GM18873 (cell line): ENCODE measurements around the gene OR52I2.

Experiments
- ATAC-seq: cut with Tn5 transposase; IDR thresholded peaks from one replicate; pipeline ENCODE4 v1.9.1; 2021; ENCODE audit warnings: mild to moderate bottlenecking, moderate library complexity, moderate number of reproducible peaks; ENCODE audit not compliant: unreplicated experiment, low FRiP score

The OR52I2 gene

GRCh38 chr11:4581443-4581842, at the start of gene OR52I2:
TSS of gene OR52I2 (plus strand) at chr11:4581743.
- ATAC-seq, result no peak

DNA sequence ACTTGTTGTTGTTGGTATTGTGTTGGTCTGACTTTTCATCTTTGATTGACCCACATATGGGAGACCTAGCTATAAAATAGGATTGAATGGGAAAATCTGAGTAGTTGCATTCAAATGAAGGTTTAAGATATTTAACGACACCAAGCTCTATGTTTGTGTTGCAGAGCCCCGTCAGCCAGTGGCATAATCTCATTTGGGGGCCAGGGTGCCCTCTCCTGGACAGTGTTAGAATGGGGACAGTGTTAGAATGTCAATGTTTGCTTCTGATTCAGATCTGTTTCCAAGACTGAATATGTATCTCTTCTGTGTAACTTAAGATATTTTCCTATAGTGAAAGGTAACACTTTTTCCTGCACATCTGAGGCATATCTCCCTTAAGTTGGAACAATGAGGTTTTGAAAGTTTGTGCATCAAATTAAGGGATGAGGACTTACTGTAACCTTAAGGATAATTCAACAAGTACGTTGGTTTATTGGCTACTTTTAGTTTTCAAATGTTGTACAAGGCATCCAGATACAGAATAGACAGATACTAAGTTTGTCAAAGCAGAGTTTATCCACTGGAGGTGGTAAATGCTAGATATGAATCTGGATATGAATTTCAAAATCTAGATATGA, 41.8 kb upstream of the OR52I2 start:
- ATAC-seq, result no peak

GRCh38 chr11:4541071-4541470, 40.5 kb upstream of the OR52I2 start:
- no peak for ATAC-seq

DNA sequence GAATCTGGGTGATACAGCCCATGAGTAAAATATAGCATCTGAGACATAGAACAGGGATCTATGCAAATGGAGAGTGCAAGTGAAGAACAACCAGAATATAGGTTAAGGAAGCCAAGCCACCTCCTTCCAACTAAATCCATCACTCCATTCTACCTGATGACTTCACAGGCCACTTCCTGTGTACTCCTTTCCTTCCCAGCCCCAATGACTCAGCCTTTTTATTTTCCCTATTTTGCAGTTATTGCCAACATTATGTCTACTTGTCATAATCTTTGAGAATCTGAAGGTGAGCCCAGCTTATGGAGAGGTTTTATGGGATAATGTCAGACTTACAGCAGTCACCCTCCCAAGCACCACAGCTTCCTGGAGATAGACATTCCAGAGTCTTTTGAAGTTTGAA, 38.0 kb upstream of the OR52I2 start:
- no peak for ATAC-seq

- ATAC-seq, result no peak
Observed at GRCh38 chr11:4544891-4545290, 36.7 kb upstream of the OR52I2 start, which contains the start of gene OR52M1. TSS of gene OR52M1 (plus strand) at chr11:4545191. CDS start at chr11:4545191, 0 bp downstream.

DNA sequence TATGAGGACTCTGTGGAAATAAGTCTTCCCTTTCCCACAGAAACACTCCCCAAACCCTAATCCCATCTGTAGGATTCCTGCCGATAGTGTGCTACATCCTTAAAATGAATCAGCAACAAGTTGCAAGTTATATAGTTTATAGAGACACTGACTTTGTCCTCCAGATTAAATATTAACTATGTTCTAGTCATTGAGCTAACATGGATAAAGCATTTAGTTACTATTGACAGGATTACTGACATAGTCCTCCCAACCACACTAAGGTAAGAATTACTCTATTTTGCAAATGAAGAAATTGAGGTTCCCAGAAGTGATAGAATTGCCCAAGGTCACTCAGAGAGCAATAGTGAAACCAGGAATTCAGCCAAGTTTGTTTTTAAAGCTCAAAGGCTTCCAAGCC, 34.7 kb upstream of the OR52I2 start:
- ATAC-seq, result no peak

- no peak for ATAC-seq
Observed at GRCh38 chr11:4547416-4547815, 34.1 kb upstream of the OR52I2 start.

DNA sequence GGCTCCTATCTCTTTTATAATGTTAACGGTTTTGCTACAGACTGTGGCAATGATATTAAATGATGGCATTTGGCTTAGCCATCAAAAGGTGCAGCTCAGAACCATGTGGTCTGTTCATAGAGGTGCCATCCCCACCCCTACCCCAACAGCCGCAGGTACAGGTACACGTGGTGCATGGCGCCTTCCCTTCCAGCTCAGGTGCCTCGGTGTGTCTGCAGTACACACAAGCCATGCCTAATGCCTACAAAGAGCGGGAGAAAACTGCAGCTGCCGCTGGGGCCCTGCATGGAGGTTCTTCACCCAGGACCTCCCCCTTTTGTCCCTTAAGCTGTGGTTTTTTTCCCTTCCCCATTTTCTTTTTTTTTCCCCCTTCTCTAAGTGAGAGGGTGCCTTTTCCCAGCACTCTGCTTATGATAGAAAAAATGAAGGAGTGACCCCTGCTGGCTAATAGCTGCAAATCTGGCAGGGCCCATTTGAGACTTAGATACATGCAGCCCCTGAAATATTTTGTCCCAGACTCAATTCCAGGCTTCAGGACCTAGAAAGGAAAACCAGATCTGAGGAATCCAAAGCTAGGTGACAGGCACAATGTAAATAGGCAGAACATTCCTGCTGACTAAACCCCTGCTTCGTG, 30.1 kb upstream of the OR52I2 start:
- no peak for ATAC-seq

DNA sequence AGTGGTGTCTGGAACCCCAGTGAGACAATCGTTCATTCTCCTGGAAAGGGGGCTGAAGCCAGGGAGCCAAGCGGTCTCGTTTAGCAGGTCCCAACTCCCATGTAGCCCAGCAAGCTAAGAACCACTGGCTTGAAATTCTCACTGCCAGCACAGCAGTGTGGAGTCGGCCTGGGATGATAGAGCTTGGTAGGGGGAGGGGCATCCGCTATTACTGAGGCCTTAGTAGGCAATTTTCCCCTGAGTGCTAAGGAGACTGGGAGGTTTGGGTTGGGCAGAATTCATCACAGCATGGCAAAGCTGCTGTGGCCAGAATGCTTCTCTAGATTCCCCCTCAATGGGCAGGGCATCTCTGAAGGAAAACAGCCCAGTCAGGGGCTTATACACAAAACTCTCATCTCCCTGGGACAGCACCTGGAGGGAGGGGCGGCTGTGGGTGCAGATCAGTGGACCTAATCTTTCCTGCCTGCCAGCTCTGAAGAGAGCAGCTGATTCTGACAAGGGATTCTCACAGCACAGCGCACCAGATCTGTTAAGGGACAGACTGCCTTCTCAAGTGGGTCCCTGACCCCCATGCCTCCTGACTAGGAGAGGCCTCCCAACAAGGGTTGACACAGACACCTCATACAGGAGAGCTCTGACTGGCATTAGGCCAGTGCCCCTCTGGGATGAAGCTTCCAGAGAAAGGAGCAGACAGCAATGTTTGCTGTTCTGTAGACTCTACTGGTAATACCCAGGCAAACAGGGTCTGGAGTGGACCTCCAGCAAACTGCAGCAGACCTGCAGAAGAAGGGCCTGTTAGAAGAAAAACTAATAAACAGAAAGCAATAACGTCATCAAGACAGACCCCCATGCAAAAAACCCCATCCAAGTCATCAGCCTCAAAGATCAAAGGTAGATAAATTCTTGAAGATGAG, 21.8 kb upstream of the OR52I2 start:
- ATAC-seq, result no peak

DNA sequence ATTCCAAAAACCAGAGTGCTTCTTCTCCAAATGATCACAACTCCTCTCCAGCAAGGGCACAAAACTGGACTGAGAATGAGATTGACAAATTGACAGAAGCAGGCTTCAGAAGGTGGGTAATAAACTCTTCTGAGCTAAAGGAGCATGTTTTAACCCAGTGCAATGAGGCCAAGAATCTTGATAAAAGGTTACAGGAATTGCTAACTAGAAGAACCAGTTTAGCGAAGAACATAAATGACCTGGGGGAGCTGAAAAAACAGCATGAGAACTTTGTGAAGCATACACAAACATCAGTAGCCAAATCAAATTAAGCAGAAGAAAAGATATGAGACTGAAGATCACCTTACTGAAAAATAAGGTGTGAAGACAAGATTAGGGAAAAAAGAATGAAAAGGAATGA, 21.1 kb upstream of the OR52I2 start:
- no peak for ATAC-seq

- no peak for ATAC-seq
Observed at GRCh38 chr11:4565371-4565770, 16.2 kb upstream of the OR52I2 start.

DNA sequence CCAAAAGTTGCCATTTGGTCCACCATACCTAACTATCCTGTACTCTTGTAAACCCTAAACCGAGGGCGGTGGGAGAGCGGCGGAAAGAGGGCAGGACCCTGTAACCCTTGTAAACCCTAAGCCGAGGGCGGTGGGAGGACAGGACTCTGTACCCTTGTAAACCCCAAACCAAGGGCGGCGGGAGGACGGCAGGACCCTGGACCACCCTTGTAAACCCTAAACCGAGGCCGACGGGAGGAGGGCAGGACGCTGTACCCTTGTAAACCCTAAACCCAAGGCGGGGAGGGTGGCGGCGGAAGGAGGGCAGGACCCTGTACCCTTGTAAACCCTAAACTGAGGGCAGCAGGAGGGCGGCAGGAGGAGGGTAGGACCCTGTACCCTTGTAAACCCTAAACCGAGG, 12.5 kb upstream of the OR52I2 start:
- ATAC-seq, result no peak

DNA sequence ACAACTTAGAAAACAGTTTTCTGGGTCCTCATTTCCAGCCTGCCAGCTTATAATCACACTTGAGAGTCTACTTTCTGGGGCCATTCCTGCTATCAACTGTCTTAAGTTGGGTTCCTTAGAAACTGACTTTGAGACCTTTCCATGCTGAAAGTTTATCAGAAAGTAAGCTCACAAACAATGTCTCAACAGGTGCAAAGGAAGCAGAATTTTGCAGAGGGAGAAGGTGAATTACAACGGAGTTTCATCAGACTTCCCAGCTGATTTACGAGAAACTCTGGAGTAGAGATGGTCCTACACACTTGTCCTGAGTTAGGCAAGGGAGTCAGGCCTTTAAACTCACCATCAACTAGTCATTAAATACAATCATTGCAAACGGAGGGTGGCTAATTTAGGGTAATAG, 4.7 kb upstream of the OR52I2 start:
- ATAC-seq, result no peak

DNA sequence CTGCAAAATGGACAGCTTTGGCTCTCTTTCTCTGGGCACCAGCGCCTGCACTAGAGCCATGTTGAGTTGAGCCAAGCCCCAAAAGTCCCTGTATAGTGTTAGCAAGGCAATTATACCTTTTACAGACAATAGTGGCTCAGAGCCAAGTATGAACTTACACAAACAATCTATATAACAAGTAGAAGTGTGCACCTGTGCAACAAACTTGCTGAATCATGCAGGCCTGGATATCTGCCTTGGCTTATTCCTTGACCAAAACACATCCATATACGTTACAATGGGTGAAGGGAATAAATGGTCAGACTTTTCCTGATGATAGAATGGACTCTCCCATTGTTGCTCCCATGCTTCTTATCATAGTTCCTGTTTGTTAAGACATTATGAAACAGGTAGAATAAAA, 3.8 kb upstream of the OR52I2 start:
- ATAC-seq, result no peak

- no peak for ATAC-seq
Observed at GRCh38 chr11:4578624-4579023, 2.9 kb upstream of the OR52I2 start.

GRCh38 chr11:4580124-4580523, 1.4 kb upstream of the OR52I2 start:
- ATAC-seq, result no peak

- ATAC-seq, result no peak
Observed at GRCh38 chr11:4589017-4589416, 7.5 kb downstream of the OR52I2 start.

GRCh38 chr11:4593739-4594138, 12.2 kb downstream of the OR52I2 start, which contains the start of gene OR52I1:
TSS of gene OR52I1 (plus strand) at chr11:4594039. CDS start at chr11:4594039, 0 bp downstream.
- no peak for ATAC-seq

- ATAC-seq, result no peak
Observed at GRCh38 chr11:4605057-4605456, 23.5 kb downstream of the OR52I2 start.

GRCh38 chr11:4606231-4607015, 24.9 kb downstream of the OR52I2 start:
- ATAC-seq, result no peak

DNA sequence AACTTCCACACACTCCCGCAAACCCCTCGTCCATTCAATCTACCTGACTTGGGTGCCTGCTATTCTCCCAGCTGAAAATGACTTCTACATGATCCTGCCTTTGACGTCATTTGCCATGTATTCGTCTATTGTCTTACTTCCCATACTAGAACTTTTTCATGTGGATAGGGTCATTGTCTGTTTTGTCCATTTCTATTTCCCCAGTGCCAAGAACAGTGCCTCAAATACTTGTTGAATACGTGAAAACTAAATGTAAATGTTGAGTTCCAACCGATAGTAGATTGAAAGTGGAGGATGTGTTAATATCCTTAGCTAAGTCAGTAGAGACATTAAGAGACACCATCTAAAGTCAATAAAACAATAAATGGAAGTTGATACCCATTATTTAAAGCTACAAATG, 25.6 kb downstream of the OR52I2 start:
- ATAC-seq, result no peak
